ENCODE measurements around the gene MGAT5. TPM values are rescaled to one million over a fixed set of nuclear protein-coding genes. Genes with fewer than 3 reads are reported as not detected.

MGAT5 gene
- polyA plus RNA-seq, 1 donor, result 13.2 TPM

GRCh38 chr2:134231965-134232340, 21.9 kb upstream of the MGAT5 start:
- no peak for DNase-seq (ENCODE audit: low read depth)

GRCh38 chr2:134232461-134232860, 21.4 kb upstream of the MGAT5 start:
- DNase-seq (ENCODE audit: low read depth), result no peak

GRCh38 chr2:134232868-134233727, 20.8 kb upstream of the MGAT5 start:
- no peak for DNase-seq (ENCODE audit: low read depth)

- no peak for DNase-seq (ENCODE audit: low read depth)
Measured at GRCh38 chr2:134233728-134234136, 20.1 kb upstream of the MGAT5 start.

GRCh38 chr2:134234535-134234934, 19.3 kb upstream of the MGAT5 start:
- no peak for DNase-seq (ENCODE audit: low read depth)

- DNase-seq (ENCODE audit: low read depth), result no peak
Measured at GRCh38 chr2:134235510-134236144, 18.2 kb upstream of the MGAT5 start.

GRCh38 chr2:134238371-134238770, 15.5 kb upstream of the MGAT5 start:
- DNase-seq (ENCODE audit: low read depth), result no peak

GRCh38 chr2:134240061-134240460, 13.8 kb upstream of the MGAT5 start:
- DNase-seq (ENCODE audit: low read depth), result no peak

GRCh38 chr2:134241911-134242310, 12.0 kb upstream of the MGAT5 start:
- no peak for DNase-seq (ENCODE audit: low read depth)

GRCh38 chr2:134243244-134243643, 10.6 kb upstream of the MGAT5 start:
- no peak for DNase-seq (ENCODE audit: low read depth)

- DNase-seq (ENCODE audit: low read depth), result no peak
Measured at GRCh38 chr2:134244086-134244485, 9.8 kb upstream of the MGAT5 start.

GRCh38 chr2:134244587-134244986, 9.3 kb upstream of the MGAT5 start:
- no peak for DNase-seq (ENCODE audit: low read depth)

GRCh38 chr2:134245340-134245984, 8.4 kb upstream of the MGAT5 start:
- no peak for DNase-seq (ENCODE audit: low read depth)

- DNase-seq (ENCODE audit: low read depth), result no peak
Measured at GRCh38 chr2:134246154-134246874, 7.6 kb upstream of the MGAT5 start.

- DNase-seq (ENCODE audit: low read depth), result no peak
Measured at GRCh38 chr2:134247679-134248078, 6.2 kb upstream of the MGAT5 start.

- DNase-seq (ENCODE audit: low read depth), result no peak
Measured at GRCh38 chr2:134248913-134249312, 5.0 kb upstream of the MGAT5 start.

GRCh38 chr2:134249755-134250154, 4.1 kb upstream of the MGAT5 start:
- no peak for DNase-seq (ENCODE audit: low read depth)

GRCh38 chr2:134250840-134251461, 2.9 kb upstream of the MGAT5 start:
- no peak for DNase-seq (ENCODE audit: low read depth)

- DNase-seq (ENCODE audit: low read depth), result no peak
Measured at GRCh38 chr2:134252092-134252750, 1.7 kb upstream of the MGAT5 start.

GRCh38 chr2:134253117-134253704, 661 bp upstream of the MGAT5 start:
- no peak for DNase-seq (ENCODE audit: low read depth)

GRCh38 chr2:134254824-134255223, 952 bp downstream of the MGAT5 start:
- no peak for DNase-seq (ENCODE audit: low read depth)

Data from forelimb muscle (tissue), 1 donor.